AG10803 (cell line): ENCODE measurements around the gene ATR.

Source experiments
- DNase-seq: peaks from one replicate; pipeline ENCODE4 v3.0.0; 2010; ENCODE audit warnings: low read depth
- H3K4me3 ChIP-seq: 2 replicates; pipeline ENCODE4 v1.5.1; 2011; ENCODE audit warnings: mild to moderate bottlenecking, low read length, control low read depth
- CTCF ChIP-seq: conservative IDR thresholded peaks from 2 replicates; pipeline ENCODE4 v1.5.1; 2011; ENCODE audit warnings: mild to moderate bottlenecking, low read length, control low read depth, inconsistent platforms

ATR gene

DNA sequence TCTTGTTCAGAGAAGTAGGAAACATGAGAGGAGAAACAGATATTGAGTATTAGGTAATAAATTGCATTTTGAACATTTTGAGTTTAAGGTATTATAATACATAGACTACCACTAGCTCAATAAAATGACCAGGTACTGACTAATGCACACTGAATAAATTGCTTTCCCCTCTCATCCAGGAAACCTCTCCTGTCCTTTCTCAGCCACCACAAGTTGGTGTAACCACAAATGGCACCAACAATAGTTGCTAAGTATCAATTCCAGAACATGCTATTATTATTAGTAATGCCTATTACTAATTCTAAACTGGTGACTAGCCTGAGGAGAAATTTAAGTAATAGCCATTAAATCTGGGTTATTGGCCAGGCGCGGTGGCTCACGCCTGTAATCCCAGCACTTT is 83.4 kb downstream of the ATR start:
- no peak for DNase-seq
- no peak overlapping the region for H3K4me3 ChIP-seq
- no peak for TF ChIP-seq CTCF

GRCh38 chr3:142492184-142492583 is 86.3 kb downstream of the ATR start:
- no peak overlapping the region for H3K4me3 ChIP-seq
- no peak for TF ChIP-seq CTCF
- DNase-seq, result no peak

DNA sequence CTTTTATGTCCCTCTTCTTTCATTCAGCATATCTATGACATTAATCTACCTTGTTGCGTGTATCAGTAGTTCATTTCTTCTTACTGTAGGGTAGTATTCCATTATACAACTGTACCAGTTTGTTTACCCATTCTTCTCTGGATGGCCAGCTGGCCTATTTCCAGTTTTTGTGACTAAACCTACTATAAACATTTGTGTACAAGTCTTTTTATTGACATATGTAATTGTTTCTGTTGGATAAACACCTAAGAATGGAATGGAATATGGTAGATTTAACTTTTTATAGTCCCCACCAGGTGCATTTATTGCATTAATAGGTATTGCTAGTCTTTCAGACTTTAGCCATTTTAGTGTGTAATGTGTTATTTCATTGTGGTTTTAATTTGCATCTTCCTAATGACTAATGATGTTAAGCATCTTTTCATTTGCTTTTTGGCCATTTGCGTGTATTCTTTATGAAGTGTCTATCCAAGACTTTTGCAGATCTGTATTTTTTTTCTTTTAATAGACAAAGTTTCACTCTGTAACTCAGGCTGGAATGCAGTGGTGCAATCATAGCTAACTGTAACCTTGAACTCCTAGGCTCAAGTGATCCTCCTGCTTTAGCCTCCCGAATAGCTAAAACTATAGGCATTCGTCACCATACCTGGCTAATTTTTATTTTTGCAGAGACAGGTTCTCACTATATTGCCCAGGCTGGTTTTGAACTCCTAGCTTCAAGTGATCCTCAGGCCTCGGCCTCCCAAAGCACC is 88.8 kb downstream of the ATR start:
- no peak for DNase-seq
- no peak for TF ChIP-seq CTCF
- no peak overlapping the region for H3K4me3 ChIP-seq

DNA sequence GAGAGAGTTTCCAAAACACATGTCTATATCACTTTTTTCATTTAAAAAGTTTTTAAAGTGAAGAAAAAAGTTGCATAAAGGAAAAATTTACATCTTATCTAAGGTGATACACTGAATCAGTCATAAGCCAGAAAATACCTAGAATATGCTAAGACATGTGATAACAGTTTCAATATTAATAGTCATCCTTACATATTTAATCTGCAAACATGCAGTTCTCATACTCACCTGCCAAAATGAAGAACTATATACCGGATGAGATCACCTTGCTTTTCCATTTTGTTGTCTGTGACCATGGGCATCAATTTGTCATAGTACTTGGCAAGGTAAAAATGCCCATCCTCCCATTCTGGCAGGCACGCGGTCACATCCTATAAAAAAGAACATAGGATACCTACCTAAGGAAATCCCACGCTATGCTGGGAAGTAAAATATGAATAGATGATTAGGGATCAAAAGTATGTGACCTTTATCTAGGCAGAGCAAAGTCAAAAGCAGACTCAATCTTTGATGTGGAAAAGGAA is 93.6 kb downstream of the ATR start:
- DNase-seq, result no peak
- no peak overlapping the region for H3K4me3 ChIP-seq
- no peak for TF ChIP-seq CTCF

- TF ChIP-seq CTCF, result no peak
- H3K4me3 ChIP-seq, result no peak overlapping the region
- no peak for DNase-seq
Measured at GRCh38 chr3:142481196-142481595, 97.3 kb downstream of the ATR start.

DNA sequence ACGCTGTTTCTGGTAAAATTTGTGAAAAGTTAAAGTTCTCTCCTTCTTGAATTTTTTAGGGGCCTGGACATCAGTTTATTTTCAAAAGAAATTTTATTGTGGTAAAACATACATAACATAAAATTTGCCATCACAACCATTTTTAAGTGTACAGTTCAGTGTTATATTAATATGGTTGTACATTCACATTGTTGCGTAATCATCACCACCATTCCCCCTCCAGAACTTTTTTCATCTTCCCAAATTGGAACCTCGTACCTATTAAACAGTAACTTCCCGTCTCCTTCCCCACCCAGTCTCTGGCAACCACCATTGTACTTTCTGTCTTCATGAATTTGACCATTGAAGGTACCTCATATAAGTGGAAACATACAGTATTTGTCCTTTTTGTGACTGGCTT is 107.7 kb downstream of the ATR start:
- H3K4me3 ChIP-seq, result no peak overlapping the region
- no peak for TF ChIP-seq CTCF
- DNase-seq, result no peak

DNA sequence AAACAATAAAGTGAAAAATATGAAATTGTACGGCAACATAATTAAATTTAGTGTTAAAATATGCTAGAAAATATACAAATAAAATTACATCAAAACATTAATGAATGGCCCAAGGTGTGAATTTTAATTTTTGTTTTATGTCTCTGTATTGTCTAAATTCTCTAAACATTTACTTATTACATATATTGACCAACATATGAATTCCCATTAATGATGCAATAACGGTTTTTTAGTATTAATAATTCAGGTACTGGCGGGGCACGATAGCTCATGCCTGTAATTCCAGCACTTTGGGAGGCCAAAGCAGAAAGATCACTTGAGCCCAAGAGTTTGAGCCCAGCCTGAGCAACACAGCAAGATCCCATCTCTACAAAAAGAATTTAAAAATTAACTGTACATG is 110.1 kb downstream of the ATR start:
- H3K4me3 ChIP-seq, result no peak overlapping the region
- no peak for TF ChIP-seq CTCF
- no peak for DNase-seq
